EL (cell line): Measurements from ENCODE around the gene RNF121.
A peak's percentile ranks its signal among the peaks of the same experiment; 100 is the strongest.
"Not testable (repeated sequence)": the region's sequence is repeated elsewhere in the genome, so short reads cannot be mapped to it uniquely, and the experiment has no call there.

Experiments
- DNase-seq: peaks from one replicate; pipeline ENCODE4 v3.0.0-alpha.2; 2016

RNF121 gene

DNA sequence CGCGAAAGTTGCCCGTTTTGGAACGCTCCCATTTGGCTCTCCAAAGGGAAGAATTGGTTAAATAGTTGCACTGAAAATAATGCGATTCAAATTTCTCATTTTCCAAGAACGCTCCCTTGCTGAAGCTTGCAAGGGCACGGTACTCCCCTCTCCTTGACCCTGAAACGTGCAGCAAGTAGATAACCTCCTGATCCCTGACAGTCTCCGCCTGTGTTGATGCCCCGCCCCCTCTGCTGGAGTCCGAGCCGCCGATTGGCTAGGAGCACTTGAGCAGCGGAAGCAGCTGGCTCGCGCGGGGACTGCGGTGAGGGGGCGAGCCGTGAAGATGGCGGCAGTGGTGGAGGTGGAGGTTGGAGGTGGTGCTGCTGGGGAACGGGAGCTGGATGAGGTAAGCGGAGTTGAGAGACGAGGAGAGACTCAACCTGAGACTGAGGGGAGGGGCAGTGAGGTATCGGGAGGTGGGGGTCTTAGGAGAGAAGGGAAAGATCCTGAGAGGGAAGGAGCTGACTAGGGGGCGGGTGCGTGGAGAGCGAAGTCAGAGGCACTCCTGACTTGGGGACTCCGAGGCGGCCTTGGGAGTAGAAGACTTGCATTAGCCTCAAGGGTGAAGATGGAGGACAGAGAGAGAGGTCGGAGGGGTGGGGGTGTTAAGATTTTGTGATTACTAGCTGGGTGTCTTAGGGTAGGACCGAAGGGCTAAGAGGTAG is at the start of gene RNF121:
TSS of gene RNF121 (plus strand) at position 310 of the 707 bp plus-strand sequence. CDS start at position 326, 16 bp downstream.
- DNase-seq: peak; percentile 96

DNA sequence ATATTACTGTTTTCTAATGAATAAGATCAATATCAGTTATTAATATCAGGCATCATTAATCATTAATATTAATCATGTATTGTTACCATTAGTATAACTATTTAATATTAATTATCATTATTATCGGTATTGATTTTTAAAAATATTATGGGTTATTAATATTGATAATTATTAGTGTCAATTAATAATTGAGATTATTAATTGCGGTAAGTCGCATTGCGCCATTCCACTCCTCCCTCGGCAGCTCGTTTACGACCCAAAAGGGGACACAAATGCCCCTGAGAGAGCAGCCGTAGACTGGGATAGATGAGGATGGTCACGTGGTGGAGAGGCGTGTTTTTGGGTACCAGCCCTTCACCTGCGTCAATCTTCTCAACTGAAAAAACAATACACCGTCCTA is 43.0 kb upstream of the RNF121 start:
- not testable (repeated sequence) for DNase-seq

DNA sequence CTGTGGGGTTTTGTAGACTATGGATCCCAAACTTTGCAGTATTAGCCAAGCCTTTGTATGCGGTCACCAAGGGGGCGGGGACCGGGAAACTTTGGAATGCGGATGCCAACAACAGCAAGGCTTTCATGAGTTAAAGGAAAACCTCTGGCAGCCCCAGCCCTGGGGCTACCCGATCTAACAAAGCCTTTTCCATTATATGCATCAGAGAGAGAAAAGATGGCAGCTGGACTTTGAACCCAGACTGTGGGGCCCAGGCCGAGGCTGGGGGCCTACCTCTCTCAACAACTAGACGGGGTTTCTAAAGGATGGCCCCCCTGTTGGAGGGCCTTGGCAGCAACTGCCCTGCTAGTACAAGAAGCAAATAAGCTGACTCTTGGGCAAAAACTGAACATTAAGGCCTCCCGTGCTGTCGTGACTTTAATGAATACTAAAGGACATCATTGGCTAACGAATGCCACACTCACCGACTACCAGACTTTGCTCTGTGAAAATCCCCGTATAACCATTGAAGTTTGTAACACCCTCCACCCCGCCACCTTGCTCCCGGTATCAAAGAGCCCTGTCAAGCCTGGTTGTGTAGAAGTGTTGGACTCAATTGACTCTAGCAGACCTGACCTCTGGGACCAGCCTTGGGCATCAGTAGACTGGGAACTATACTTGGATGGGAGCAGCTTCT is 40.4 kb upstream of the RNF121 start:
- DNase-seq: not testable (repeated sequence)

DNA sequence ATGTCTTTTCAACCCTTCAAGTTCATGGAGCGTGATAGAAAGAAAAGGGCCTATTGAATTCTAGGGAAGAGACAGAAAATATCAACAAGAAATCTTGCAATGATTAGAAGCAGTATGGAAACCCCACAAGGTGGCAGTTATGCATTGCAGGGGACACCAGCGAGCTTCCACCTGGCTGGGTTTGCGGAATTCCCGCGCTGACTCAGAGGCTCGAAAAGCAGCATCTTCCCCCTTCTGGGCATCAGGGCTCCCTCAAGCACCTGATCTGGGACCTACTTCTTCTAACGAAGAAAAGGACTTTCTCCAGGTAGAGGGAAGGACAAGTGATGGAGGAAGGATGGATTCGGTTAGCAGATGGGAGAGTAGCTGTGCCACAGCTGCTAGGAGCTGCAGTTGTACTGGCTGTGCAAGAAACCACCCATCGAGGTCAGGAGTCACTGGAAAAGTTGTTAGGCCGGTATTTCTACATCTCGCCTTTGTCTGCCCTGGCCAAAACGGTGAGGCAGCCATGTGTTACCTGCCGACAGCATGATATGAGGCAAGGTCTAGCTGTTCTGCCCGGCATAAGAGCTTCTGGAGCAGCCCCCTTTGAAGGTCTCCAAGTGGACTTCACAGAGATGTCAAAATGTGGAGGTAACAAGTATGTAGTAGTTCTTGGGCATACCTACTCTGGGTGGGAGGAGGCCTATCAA is 39.5 kb upstream of the RNF121 start:
- not testable (repeated sequence) for DNase-seq

DNA sequence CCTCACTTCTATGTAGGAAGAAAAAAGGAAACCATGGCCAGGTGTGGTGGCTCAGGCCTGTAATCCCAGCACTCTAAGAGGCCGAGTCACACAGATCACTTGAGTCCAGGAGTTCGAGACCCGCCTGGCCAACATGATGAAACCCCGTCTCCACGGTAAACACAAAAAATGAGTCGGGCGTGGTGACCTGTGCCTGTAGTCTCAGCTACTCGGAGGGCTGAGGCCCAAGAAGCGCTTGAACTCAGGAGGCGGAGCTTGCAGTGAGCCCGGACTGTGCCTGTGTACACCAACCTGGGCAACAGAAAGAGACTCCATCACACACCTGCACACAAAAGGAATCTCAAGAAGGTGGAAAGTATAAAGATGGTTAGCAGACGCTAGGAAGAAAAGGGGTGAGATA is 32.9 kb upstream of the RNF121 start:
- no peak for DNase-seq

DNA sequence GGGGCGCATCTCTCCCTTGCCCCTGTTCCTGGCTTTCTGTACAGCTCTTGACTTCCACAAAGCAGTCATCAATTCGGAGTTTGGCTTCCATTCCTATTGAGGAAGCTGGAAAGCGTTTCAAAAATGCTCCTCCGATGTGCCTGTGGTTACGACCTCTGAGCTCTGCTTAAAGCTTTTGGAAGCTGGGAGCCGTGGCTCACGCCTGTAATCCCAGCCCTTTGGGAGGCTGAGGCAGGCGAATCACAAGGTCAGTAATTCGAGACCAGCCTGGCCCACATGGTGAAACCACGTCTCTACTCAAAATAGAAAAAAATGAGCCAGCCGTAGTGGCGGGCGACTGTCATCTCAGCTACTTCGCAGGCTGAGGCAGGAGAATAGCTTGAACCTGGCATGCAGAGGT is 27.7 kb upstream of the RNF121 start:
- DNase-seq: peak; percentile 82

DNA sequence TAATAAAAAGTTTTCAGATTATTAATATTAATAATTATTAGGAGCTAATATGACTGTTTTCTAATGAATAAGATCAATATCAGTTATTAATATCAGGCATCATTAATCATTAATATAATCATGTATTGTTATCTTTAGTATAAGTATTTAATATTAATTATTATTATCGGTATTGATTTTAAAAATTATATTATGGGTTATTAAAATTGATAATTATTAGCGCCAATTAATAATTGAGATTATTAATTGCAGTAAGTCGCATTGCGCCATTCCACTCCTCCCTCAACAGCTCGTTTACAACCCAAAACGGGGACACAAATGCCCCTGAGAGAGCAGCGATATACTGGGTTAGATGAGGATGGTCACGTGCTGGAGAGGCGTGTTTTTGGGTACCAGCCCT is 20.6 kb upstream of the RNF121 start:
- DNase-seq: no peak

DNA sequence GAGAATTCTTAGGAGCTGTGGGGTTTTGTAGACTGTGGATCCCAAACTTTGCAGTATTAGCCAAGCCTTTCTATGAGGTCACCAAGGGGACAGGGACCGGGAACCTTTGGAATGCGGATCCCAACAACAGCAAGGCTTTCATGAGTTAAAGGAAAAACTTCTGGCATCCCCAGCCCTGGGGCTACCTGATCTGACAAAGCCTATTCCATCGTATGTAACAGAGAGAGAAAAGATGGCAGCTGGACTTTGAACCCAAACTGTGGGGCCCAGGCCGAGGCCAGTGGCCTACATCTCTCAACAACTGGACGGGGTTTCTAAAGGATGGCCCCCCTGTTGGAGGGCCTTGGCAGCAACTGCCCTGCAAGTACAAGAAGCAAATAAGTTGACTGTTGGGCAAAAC is 18.1 kb upstream of the RNF121 start:
- DNase-seq: not testable (repeated sequence)

DNA sequence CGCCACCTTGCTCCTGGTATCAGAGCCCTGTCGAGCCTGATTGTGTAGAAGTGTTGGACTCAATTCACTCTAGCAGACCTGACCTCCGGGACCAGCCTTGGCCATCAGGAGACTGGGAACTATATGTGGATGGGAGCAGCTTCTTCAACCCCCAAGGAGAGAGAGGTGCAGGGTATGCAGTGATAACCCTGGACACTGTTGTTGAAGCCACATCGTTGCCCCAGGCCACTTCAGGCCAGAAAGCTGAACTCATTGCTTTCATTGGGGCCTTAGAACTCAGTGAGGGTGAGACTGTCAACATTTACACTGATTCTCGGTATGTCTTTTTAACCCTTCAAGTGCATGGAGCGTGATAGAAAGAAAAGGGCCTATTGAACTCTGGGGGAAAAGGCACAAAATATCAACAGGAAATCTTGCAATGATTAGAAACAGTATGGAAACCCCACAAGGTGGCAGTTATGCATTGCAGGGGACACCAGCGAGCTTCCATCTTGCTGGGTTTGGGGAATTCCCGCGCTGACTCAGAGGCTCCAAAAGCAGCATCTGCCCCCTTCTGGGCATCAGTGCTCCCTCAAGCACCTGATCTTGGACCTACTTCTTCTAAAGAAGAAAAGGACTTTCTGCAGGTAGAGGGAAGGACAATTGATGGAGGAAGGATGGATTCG is 17.4 kb upstream of the RNF121 start:
- DNase-seq: peak; percentile 20

DNA sequence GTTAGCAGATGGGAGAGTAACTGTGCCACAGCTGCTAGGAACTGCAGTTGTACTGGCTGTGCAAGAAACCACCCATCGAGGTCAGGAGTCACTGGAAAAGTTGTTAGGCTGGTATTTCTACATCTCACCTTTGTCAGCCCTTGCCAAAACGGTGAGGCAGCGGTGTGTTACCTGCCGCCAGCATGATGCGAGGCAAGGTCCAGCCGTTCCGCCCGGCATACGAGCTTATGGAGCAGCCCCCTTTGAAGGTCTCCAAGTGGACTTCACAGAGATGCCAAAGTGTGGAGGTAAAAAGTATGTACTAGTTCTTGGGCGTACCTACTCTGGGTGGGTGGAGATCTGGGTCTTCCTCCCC is 16.9 kb upstream of the RNF121 start:
- DNase-seq: not testable (repeated sequence)

DNA sequence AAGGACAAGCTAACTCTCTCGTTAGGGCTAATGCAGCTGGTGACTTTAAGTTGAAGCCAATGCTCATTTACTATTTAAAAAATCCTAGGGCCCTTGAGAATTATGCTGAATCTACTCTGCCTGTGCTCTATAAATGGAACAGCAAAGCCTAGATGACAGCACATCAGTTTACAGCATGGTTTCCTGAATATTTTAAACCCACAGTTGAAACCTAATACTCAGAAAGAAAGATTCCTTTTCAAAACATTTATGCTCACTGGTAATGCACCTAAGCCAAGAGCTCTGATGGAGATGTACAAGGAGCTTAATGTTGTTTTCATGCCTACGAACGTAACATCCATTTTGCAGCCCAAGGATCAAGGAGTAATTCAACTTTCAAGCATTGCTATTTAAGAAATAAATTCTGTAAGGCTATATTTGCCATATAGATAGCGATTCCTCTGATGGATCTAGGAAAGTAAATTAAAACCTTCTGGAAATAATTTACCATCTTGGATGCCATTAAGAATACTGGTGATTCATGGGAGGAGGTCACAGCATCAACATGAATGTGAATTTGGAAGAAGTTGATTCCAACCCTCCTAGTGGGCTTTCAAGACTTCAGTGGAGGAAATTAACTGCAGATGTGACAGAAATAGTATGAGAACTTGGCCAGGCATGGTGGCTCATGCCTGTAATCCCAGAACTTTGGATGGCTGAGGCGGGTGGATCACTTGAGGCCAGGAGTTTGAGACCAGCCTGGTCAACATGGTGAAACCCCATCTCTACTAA is 14.9 kb upstream of the RNF121 start:
- no peak for DNase-seq

DNA sequence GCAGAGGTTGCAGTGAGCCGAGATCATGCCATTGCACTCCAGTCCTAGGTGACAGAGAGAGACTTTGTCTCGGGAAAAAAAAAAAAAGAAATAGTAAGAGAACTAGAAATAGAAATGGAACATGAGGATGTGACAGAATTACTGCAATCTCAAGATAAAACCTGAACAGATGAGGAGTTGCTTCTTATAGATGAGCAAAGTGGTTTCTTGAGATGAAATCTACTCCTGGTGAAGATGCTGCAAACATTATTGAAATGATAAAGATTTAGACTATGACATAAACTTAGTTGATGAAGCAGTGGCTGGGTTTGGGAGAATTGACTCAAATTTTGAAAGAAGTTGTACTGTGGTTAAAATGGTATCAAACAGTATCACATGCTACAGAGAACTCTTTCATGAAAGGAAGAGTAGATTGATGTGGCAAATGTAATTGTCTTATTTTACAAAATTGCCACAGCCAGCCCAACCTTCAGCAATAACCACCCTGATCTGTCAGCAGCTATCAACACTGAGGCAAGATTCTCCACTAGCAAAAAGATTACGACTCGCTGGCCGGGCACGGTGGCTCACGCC is 14.1 kb upstream of the RNF121 start:
- no peak for DNase-seq

DNA sequence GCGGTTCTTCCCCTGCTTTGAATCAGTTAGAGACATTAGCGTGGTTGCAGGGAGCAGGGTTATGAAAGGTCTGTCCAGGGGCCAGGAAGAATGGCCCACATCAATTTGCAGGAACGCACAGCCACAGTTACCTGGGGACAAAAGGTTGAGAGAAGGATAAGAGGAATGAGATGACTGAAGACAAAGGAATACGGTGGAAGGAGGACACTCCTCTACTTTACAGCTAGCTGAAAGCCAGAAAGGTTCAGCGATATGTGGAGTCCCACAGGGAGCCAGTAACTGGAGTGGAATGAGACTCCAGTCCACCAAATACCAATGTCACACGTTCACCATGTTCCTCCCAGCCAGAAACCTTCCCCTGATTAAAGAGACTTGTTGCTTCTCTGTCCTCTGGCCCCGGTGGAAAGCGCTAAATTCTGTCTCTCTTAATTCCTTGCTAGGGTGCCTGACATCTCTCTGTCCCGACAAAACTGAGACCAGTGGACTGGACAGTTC is 11.2 kb upstream of the RNF121 start:
- DNase-seq: no peak

DNA sequence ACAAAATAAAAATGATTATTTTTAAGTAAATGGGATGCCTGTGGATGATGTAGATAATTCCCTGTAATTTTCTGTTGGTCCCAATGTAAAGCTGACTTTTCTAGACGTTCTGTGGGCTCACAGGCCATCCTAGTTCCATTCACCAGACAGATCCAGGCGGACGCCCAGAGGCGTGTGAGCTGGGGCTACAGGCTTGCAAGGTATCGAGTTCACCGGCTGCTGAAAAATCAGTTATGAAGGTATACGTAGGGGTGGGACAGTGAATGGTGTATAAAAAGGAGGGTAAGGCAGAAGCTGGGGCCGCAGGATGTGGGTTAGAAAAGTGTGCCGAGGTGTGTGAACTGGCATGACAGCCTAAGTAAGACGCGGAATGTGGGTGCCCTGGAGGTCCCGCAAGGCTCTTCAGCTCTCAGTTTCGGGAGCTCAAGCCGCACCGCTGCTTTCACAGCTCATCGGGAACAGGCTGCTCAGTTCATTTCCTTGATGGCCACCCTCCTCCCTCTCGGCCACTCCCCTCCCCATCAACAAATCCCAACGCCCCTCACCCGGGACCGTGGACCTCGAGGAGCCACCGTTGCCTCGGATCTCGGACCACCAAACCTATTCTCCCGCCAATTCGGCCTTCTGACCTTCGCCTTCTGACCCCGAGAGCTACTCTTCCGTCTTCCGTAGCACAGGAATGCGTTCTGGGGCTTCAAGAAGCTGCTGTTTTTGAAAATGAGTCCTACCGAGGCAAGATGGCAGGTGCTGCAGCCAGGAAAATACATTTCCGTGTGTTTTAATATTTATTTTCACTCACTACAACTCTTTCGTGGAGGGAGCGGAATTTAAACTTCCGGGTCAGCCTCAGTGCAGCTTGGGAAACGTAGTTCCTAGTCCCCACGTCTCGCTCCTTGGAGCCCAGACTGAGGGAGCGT is 768 bp upstream of the RNF121 start, which contains the start of gene XNDC1N:
TSS of gene XNDC1N (minus strand) at position 775 of the 917 bp plus-strand sequence. CDS start 5,241 bp downstream, outside the sequence.
- peak; percentile 92 for DNase-seq

DNA sequence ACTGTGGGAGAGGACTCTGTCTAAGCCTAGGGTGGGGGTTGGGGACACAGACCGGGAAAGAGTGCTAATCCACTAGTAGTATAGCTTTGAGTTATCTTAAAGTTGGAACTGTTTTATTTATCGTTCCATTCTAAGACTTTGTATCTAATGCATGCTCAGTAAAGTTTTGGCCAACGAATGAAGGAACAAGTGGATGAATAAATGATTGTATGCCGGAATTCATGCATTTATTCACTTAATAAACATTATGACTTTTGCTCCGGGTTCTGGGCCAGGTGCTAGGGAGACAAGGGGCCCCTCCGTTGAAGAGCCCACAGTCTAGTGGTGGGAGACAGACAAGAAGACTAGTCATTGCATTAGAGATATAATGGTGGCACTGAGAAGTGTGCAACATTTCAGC is 645 bp downstream of the RNF121 start:
- DNase-seq: no peak

DNA sequence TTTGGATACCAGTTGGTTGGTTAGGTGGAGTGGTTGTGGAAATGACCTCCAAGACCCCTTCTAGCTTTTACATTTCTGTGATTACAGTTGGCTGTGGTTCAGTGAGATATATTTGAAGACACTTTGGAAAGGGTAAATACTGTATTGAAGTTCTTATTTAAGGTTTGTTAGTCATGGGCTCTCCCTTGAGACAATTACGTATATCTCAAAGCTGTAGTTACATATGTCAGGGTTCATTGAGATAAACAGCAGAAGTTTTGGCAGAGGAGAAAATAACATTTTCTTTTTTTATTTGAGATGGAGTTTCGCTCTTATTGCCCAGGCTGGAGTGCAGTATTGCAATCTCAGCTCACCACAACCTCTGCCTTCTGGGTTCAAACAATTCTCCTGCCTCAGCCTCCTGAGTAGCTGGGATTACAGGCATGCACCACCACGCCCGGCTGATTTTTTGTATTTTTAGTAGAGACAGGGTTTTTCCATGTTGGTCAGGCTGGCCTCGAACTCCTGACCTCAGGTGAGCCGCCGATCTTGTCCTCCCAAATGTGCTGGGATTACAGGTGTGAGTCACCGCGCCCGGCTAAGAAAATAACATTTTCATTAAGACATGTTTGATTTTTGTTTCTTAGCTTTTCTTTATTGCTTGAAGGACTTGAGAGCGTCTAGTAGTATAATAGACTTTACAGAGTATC is 1.9 kb downstream of the RNF121 start:
- no peak for DNase-seq

DNA sequence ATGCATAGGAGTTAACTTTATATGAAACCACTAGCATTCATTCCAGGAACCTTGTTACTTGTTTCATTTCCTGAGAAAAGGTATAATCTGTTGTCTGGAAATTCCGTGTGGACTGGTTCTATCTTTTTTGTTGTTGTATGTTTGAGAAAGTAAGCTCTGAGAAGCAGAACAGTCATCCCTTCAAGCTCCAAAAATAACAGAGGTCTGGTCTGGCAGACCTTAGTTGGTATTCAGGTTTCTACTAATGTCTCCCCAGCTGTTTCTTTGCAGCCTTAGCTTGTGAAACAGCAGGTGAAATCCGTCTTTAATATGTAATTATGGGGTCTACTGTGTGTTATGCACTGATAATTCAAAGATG is 2.4 kb downstream of the RNF121 start:
- no peak for DNase-seq

DNA sequence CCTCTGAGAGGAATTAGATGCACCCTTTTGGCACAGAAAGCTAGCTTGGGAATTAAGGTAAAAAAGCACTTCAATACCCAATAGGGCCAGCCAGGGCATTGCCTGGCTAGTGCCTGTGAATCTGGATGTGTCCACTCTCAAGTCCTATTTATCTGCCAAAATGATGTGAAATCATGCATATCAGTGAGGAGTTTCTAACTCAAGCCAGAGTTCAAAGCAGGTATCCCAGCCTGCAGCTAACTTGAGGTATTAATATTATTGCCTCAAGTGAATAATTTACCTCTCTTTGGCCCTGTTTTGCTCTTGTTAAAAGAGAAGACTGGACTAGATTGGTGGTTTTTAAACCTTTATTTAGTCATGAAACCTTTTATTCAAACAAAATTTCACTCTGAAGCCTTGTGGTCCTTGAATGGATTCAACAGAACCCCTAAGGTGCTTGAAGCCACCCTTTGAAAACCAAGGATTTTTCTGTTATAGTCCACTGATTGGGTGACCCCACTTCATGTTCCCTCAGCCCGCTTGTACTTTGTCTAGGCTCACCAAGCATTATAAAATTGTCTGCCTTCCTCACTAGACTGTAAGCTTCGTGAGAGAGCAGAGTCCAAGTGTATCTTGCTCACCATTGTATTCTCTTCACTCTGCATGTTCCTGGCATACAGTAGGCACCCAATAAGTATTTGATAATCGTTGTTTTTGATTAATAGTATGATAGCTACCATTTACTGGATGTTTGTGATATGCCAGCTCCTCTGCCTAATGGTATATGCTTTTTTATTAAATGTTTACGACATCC is 4.5 kb downstream of the RNF121 start:
- DNase-seq: no peak

DNA sequence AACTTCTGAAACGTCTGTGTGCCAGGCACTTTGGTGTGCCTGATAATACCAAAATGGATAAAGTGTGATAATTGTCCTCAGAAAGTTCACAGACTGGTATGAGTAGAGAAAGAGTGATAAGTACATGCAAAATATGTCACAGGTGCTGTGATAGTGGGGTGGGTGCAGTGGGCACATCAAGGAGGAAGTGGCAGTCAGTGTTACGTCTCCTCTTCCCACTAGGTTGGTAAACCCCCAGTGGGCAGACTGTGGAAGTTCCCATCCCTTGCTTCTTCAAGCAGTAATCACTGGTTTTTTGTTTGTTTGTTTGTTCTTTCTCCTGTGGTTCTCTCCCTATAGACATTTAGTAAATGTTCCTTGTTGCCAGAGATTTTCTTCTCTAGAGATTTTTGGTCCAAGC is 5.4 kb downstream of the RNF121 start:
- no peak for DNase-seq
